ENCODE results near the gene TMEM183A. TPM values are rescaled to one million over a fixed set of nuclear protein-coding genes. Genes with fewer than 3 reads are reported as not detected.
A peak's percentile ranks its signal among the peaks of the same experiment; 100 is the strongest.

TMEM183A gene
- total and polyA plus RNA-seq, 2 of the 4 experiments (the other 2 are of a cell fraction): 56.8 to 63.1 TPM

DNA sequence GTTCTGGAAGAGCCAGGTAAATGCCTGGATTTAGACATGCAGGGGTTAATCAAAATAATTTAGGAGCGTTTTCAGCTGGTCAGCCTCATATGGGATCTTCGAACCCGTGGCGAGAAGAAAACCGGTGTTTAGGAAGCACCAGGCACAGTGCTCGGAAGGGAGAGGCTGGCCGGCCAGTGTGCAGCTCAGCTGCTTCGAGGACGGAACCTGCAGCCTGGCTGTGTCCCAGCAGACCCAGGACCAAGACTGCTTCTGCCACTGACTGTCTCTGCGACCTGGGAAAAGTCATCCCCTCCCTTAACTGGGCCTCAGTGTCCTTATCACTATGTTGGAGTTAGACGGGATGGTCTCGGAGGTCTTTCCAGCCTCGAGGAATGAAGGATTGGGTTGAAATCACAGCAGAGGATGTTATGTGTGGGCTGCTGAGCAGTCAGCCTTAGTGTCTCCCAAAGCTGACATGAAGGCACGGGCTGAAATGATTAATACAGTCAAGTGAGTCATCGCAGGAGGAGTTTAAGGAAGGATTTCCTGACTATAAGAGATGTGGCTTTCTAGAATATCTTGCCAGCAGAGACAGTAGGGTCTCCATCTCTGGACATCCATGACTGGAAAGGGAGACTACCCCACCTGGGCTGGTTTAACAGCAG lies 39.9 kb downstream of the TMEM183A start:
- in situ Hi-C loops (cut with MboI; ENCODE audit: low sequenced_read_pairs): no loop called here
- Histone ChIP-seq H4K8ac (ENCODE audit: low read depth in 2 of 2, low read length in 2 of 2) (no peak overlapping the region), H4K20me1 (ENCODE audit: insufficient read depth, low read length) (no peaks in the 10 kb centered on the region; the same call in 1 of the 2 replicates), H3K4me3 (ENCODE audit: insufficient read depth, low read depth, low read length) (no peak overlapping the region), H3K79me1 (ENCODE audit: low read depth in 1 of 2, low read length in 2 of 2) (no peaks in the 10 kb centered on the region), H3K4me1 (ENCODE audit: control insufficient read depth, insufficient read depth, low read length) (peaks cover 9% of the 10 kb centered on the region), H2BK120ac (ENCODE audit: low read depth, low read length) (no peak overlapping the region), H2AK9ac (replicated peaks; ENCODE audit: low read depth, low read length, poor library complexity) (peak overlapping the region; percentile 7), H3K9me3 (ENCODE audit: control insufficient read depth, insufficient read depth, low read length) (no peaks in the 10 kb centered on the region), H3K18ac (ENCODE audit: low read depth, low read length) (no peak overlapping the region), H2BK5ac (ENCODE audit: low read depth, low read length, poor library complexity, severe bottlenecking) (no peak overlapping the region), H2BK15ac (ENCODE audit: low read depth, low read length) (no peak overlapping the region), H2AK5ac (ENCODE audit: low read depth, low read length) (0 out of 2 replicates have a peak overlapping the region, but pooled peaks have one; percentile 13), H4K5ac (ENCODE audit: low read depth, low read length) (no peak overlapping the region), H2AFZ (replicated peaks; ENCODE audit: low read length, poor library complexity) (peak overlapping the region; percentile 52), H3K4me2 (ENCODE audit: low read depth, low read length) (no peak overlapping the region; the same call in 1 of the 2 replicates), H2BK20ac (ENCODE audit: low read depth, low read length) (no peak overlapping the region), H3K23ac (ENCODE audit: low read depth, low read length) (no peak overlapping the region), H4K91ac (ENCODE audit: insufficient read depth, low read depth, low read length) (no peak overlapping the region), H3K56ac (ENCODE audit: extremely low read depth, insufficient read depth, low read length) (no peak overlapping the region), H3K9me1 (ENCODE audit: insufficient read depth, low read length) (peaks cover 6% of the 10 kb centered on the region), H3K27ac (ENCODE audit: insufficient read depth, low read length) (no peak overlapping the region; the same call in 1 of the 2 replicates), H3K27me3 (ENCODE audit: control insufficient read depth, insufficient read depth, low read length) (no peaks in the 10 kb centered on the region; the same call in 1 of the 2 replicates), H3K36me3 (ENCODE audit: control insufficient read depth, insufficient read depth, low read length) (peaks cover 24% of the 10 kb centered on the region), H3K4ac (ENCODE audit: low read depth, low read length) (peak overlapping the region; percentile 51; the same call in 1 of the 2 replicates), H3K9ac (ENCODE audit: low read depth, low read length) (no peak overlapping the region), H3K14ac (replicated peaks; ENCODE audit: low read depth, low read length) (no peak overlapping the region)
- BruUV-seq (replicated peaks): no TSS peak
- ChIA-PET CTCF (interaction anchor here (0.6 to 1.0 kb wide), 2 partner anchors 104 to 169 kb away, joined by 3 to 7 read pairs; no protein-coding TSS in a partner anchor), POLR2A (ENCODE audit: unreplicated experiment) (no interaction called here)
- TF ChIP-seq RAD21 (IDR thresholded peaks at IDR 0.05; ENCODE audit: low read length) (no peak), CHD1 (IDR thresholded peaks at IDR 0.05; ENCODE audit: low read depth, low read length) (no peak), FOS (IDR thresholded peaks at IDR 0.05; ENCODE audit: low read depth, low read length) (peak; percentile 86), BHLHE40 (IDR thresholded peaks at IDR 0.05; ENCODE audit: low read depth, low read length) (peak; percentile 99), RCOR1 (IDR thresholded peaks at IDR 0.05; ENCODE audit: insufficient replicate concordance, low read length) (no peak), NFE2L2 (IDR thresholded peaks at IDR 0.05; ENCODE audit: low read depth, low read length) (no peak)
- TF ChIP-seq, protein P1, sequence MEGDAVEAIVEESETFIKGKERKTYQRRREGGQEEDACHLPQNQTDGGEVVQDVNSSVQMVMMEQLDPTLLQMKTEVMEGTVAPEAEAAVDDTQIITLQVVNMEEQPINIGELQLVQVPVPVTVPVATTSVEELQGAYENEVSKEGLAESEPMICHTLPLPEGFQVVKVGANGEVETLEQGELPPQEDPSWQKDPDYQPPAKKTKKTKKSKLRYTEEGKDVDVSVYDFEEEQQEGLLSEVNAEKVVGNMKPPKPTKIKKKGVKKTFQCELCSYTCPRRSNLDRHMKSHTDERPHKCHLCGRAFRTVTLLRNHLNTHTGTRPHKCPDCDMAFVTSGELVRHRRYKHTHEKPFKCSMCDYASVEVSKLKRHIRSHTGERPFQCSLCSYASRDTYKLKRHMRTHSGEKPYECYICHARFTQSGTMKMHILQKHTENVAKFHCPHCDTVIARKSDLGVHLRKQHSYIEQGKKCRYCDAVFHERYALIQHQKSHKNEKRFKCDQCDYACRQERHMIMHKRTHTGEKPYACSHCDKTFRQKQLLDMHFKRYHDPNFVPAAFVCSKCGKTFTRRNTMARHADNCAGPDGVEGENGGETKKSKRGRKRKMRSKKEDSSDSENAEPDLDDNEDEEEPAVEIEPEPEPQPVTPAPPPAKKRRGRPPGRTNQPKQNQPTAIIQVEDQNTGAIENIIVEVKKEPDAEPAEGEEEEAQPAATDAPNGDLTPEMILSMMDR (conservative IDR thresholded peaks at IDR 0.05; ENCODE audit: low read depth, low read length): no peak
- intact Hi-C loops (cut with micrococcal nuclease): no loop called here
- WGBS, 2 experiments (ENCODE audit: extremely low coverage in 2 of 2, insufficient read length in 1 of 2): 0% methylated on average over 2 of the region's 15 CpGs; no CpG with 5 or more reads in 1 of the 2 experiments
- DNase-seq (peak; percentile 87), ATAC-seq (ENCODE audit: low read depth) (peak; percentile 96)
- dilution Hi-C loops (cut with HindIII; ENCODE audit: low sequenced_read_pairs, unreplicated experiment): no loop called here
